H1 (cell line): ENCODE measurements around the gene DOCK3. TPM values are rescaled to one million over a fixed set of nuclear protein-coding genes. Genes with fewer than 3 reads are reported as not detected.

ENCODE experiments used
- CTCF ChIA-PET: fragments of 300-600 bp; sonication (Branson Sonifier 250); formaldehyde crosslinking; loops from one replicate; lab custom pipeline; 2021; ENCODE audit not compliant: partially characterized antibody; lab: Charles Lee
- POLR2A ChIA-PET: fragments of 300-600 bp; sonication (Branson Sonifier 250); formaldehyde crosslinking; loops from one replicate; lab custom pipeline; 2021; ENCODE audit warnings: inconsistent platforms; ENCODE audit not compliant: partially characterized antibody; lab: Charles Lee
- DNase-seq, 2 experiments: peaks; one replicate each; pipeline versions ENCODE4 v3.0.0 to v3.0.0-alpha.2; 2010 to 2022; ENCODE audit warnings: low spot score in 2 of 2, low read depth in 1 of 2, mixed read lengths in 1 of 2
- FAIRE-seq: peaks from 2 replicates; lab custom pipeline; 2011; peaks lifted over from hg19 to GRCh38; lab: Jason Lieb, UNC
- H2AFZ ChIP-seq: 2 replicates; pipeline ENCODE4 v1.8.1; 2012; ENCODE audit warnings: low read length, inconsistent platforms
- H2AK5ac ChIP-seq: 2 replicates; pipeline ENCODE4 v1.6.1; 2013; ENCODE audit warnings: low read depth, low read length
- H2BK120ac ChIP-seq: replicated peaks from 2 replicates; pipeline ENCODE3; 2013; ENCODE audit warnings: low read depth, low read length, inconsistent platforms
- H2BK12ac ChIP-seq: 2 replicates; pipeline ENCODE4 v1.6.1; 2013; ENCODE audit warnings: low read depth, low read length
- H2BK15ac ChIP-seq: 2 replicates; pipeline ENCODE4 v1.6.1; 2013; ENCODE audit warnings: low read length
- H2BK20ac ChIP-seq: 2 replicates; pipeline ENCODE4 v1.6.1; 2013; ENCODE audit warnings: low read length
- H2BK5ac ChIP-seq: 2 replicates; pipeline ENCODE4 v1.6.1; 2013; ENCODE audit warnings: low read depth, low read length
- H3K14ac ChIP-seq: 2 replicates; pipeline ENCODE4 v1.6.1; 2013; ENCODE audit warnings: inconsistent platforms; ENCODE audit not compliant: insufficient read length
- H3K18ac ChIP-seq: 2 replicates; pipeline ENCODE4 v1.6.1; 2013; ENCODE audit warnings: low read length; ENCODE audit errors: extremely low read depth
- H3K23ac ChIP-seq: 2 replicates; pipeline ENCODE4 v1.6.1; 2013; ENCODE audit warnings: inconsistent platforms; ENCODE audit not compliant: insufficient read length
- H3K23me2 ChIP-seq: 2 replicates; pipeline ENCODE4 v1.6.1; 2013; ENCODE audit warnings: low read depth, low read length
- H3K27ac ChIP-seq: 2 replicates; pipeline ENCODE4 v1.6.1; 2011; ENCODE audit warnings: low read depth, low read length, inconsistent platforms
- H3K27me3 ChIP-seq, 4 experiments: replicated peaks in 1 of 4; 1 replicate in 1 of 4; 2 replicates in 3 of 4; pipeline versions ENCODE4 v1.6.1 to v1.8.1; 2011 to 2013; ENCODE audit warnings: low read length in 3 of 4, mild to moderate bottlenecking in 3 of 4, inconsistent platforms in 2 of 4, mixed read lengths in 2 of 4, moderate library complexity in 1 of 4; ENCODE audit not compliant: control insufficient read depth in 3 of 4, insufficient read depth in 3 of 4; ENCODE audit errors: extremely low read depth in 1 of 4
- H3K36me3 ChIP-seq, 4 experiments: 2 replicates each; pipeline versions ENCODE4 v1.6.1 to v1.8.1; 2011 to 2013; ENCODE audit warnings: mild to moderate bottlenecking in 4 of 4, low read length in 3 of 4, moderate library complexity in 2 of 4, control low read depth in 1 of 4, inconsistent platforms in 1 of 4; ENCODE audit not compliant: insufficient read depth in 4 of 4, control insufficient read depth in 2 of 4
- H3K4ac ChIP-seq: replicated peaks from 2 replicates; pipeline ENCODE3; 2013; ENCODE audit warnings: low read length, low read depth, mixed read lengths, inconsistent platforms; ENCODE audit not compliant: insufficient read length
- H3K4me1 ChIP-seq, 4 experiments: replicated peaks in 1 of 4; 1 replicate in 1 of 4; 2 replicates in 3 of 4; pipeline versions ENCODE4 v1.6.1 to v1.8.1; 2011 to 2013; ENCODE audit warnings: low read length in 3 of 4, inconsistent platforms in 2 of 4, mixed read lengths in 1 of 4; ENCODE audit not compliant: insufficient read depth in 4 of 4, control insufficient read depth in 3 of 4
- H3K4me2 ChIP-seq, 2 experiments: 2 replicates each; pipeline versions ENCODE4 v1.6.1 to v1.8.1; 2011 to 2013; ENCODE audit warnings: low read depth in 2 of 2, low read length in 2 of 2, control low read depth in 1 of 2, inconsistent platforms in 1 of 2, mild to moderate bottlenecking in 1 of 2; ENCODE audit not compliant: insufficient read depth in 1 of 2
- H3K4me3 ChIP-seq, 4 experiments: fragments of 200-600, 300-600 bp in 1 of 4; sonication (generic), shearing (Covaris generic), sonication (Bioruptor Twin) in 1 of 4; 2 replicates each; pipeline versions ENCODE4 v1.5.1 to v1.8.1; 2011 to 2016; ENCODE audit warnings: low read length in 4 of 4, low read depth in 3 of 4, control low read depth in 2 of 4, inconsistent platforms in 2 of 4, mild to moderate bottlenecking in 2 of 4, mixed read lengths in 1 of 4, moderate library complexity in 1 of 4; ENCODE audit not compliant: insufficient read depth in 2 of 4; ENCODE audit errors: extremely low read depth in 1 of 4
- H3K56ac ChIP-seq: replicated peaks from 2 replicates; pipeline ENCODE3; 2013; ENCODE audit warnings: low read depth, mild to moderate bottlenecking, mixed read lengths, low read length, inconsistent platforms; ENCODE audit not compliant: insufficient read length
- H3K79me1 ChIP-seq: 2 replicates; pipeline ENCODE4 v1.6.1; 2013; ENCODE audit warnings: low read depth, low read length, control low read depth
- H3K79me2 ChIP-seq, 2 experiments: 2 replicates each; pipeline versions ENCODE4 v1.6.1 to v1.8.1; 2012 to 2013; ENCODE audit warnings: low read length in 2 of 2, mild to moderate bottlenecking in 2 of 2, inconsistent platforms in 1 of 2; ENCODE audit not compliant: insufficient read depth in 2 of 2, control insufficient read depth in 1 of 2
- H3K9ac ChIP-seq, 4 experiments: replicated peaks in 1 of 4; 1 replicate in 1 of 4; 2 replicates in 3 of 4; pipeline versions ENCODE4 v1.6.1 to v1.8.1; 2011 to 2013; ENCODE audit warnings: low read depth in 3 of 4, low read length in 3 of 4, control low read depth in 2 of 4, mild to moderate bottlenecking in 2 of 4, moderate library complexity in 2 of 4, inconsistent platforms in 1 of 4; ENCODE audit errors: extremely low read depth in 1 of 4
- H3K9me3 ChIP-seq, 2 experiments: 2 replicates each; pipeline versions ENCODE4 v1.6.1 to v1.8.1; 2012 to 2013; ENCODE audit warnings: mild to moderate bottlenecking in 2 of 2, moderate library complexity in 2 of 2, control low read depth in 1 of 2, inconsistent platforms in 1 of 2, low read depth in 1 of 2, low read length in 1 of 2, mixed read lengths in 1 of 2; ENCODE audit not compliant: insufficient read depth in 2 of 2
- H4K20me1 ChIP-seq, 2 experiments: replicated peaks in 1 of 2; 2 replicates each; pipeline versions ENCODE3 to v1.8.1; 2011 to 2013; ENCODE audit warnings: inconsistent platforms in 2 of 2, low read length in 2 of 2, mild to moderate bottlenecking in 1 of 2; ENCODE audit not compliant: insufficient read depth in 2 of 2, control insufficient read depth in 1 of 2
- H4K5ac ChIP-seq: 2 replicates; pipeline ENCODE4 v1.6.1; 2013; ENCODE audit warnings: low read length, low read depth, mixed read lengths, inconsistent platforms; ENCODE audit not compliant: insufficient read length
- H4K8ac ChIP-seq: 2 replicates; pipeline ENCODE4 v1.8.0; 2013; ENCODE audit warnings: mild to moderate bottlenecking, moderate library complexity, low read length, inconsistent platforms; ENCODE audit not compliant: insufficient read depth; ENCODE audit errors: extremely low read depth
- H4K91ac ChIP-seq: replicated peaks from 2 replicates; pipeline ENCODE3; 2013; ENCODE audit warnings: low read length, mixed read lengths, inconsistent platforms; ENCODE audit not compliant: insufficient read length
- RNF2 ChIP-seq: fragments of 200-900, 300-1000 bp; sonication (generic); IDR thresholded peaks from 2 replicates; pipeline ENCODE4 v1.7.1; 2016; ENCODE audit warnings: borderline replicate concordance, low read depth, mild to moderate bottlenecking, antibody characterized with exemption, low read length; ENCODE audit not compliant: poor library complexity, severe bottlenecking; ENCODE audit errors: missing control alignments
- RXRA ChIP-seq: IDR thresholded peaks from 2 replicates; pipeline ENCODE4 v1.6.1; 2011; ENCODE audit warnings: low read depth, mild to moderate bottlenecking, low read length, moderate library complexity; ENCODE audit not compliant: insufficient read depth
- WGBS, 2 experiments: shearing (Covaris generic) in 1 of 2; methylation state at CpG; one replicate each; pipeline versions ENCODE4 v1.1.6 to v1.1.7; 2013 to 2015; ENCODE audit warnings: low lambda C conversion rate in 2 of 2, mixed read lengths in 2 of 2, inconsistent platforms in 1 of 2, low coverage in 1 of 2, missing lambda C conversion rate in 1 of 2; ENCODE audit not compliant: insufficient replicate concordance in 2 of 2, insufficient coverage in 1 of 2, insufficient read length in 1 of 2; ENCODE audit errors: extremely low coverage in 1 of 2, missing lambda C conversion rate in 1 of 2; 5-methylcytosine and 5-hydroxymethylcytosine counted together
- polyA plus RNA-seq, 7 experiments: library from polyadenylated mRNA; depleted of rRNA in 3 of 7; stranded (reverse) in 5 of 7; unstranded in 2 of 7; fragments of >200 nt in 5 of 7; fragments of 200-250 nt in 2 of 7; gene quantifications; 1 replicate in 5 of 7; 2 replicates in 1 of 7; 4 replicates in 1 of 7; pipeline versions ENCODE4 v1.2.1 to v1.2.3, GENCODE V29; 2011 to 2013; ENCODE audit warnings: missing spikeins in 2 of 7, mixed read lengths in 2 of 7
- total RNA-seq: library from RNA; stranded (reverse); fragmentation: NEBNext Ultra II Directional; extraction: Animal tissue kit (Norgen Biotek cat#: 25700); gene quantifications from 2 replicates; pipeline ENCODE4 v1.2.1, GENCODE V29; 2021

Gene DOCK3
- total and polyA plus RNA-seq, 2 of the 8 experiments (the other 6 are each of a cell fraction or from before 2014, with no cell fraction given), result 2.7 to 5.0 TPM

DNA sequence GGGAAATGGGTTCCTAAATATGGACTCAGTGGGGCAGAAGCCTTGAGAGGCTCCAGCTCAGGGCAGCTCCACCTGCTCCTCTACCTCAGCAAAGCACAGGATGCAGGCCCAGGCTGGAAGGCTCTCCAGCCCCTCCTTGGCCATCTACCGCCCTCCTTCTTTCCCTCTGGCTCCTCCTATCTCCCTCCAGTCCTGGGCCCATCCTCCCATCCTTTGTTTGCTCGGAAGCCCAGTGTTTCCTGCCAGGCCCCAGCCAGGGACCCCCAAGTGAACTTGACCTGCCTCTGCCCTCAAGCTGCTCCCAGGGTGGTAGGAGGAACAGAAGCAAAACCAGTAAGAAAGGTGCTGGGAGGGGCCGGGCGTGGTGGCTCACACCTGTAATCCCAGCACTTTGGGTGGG is 37.7 kb upstream of the DOCK3 start:
- no peak overlapping the region for H3K4me2 ChIP-seq
- CTCF ChIA-PET, result interaction anchor here (1.2 to 63.8 kb wide), 3 partner anchors 13 to 127 kb away, joined by 3 to 1262 read pairs (median 1262); partner anchors contain the start of genes CISH, DOCK3 and MAPKAPK3

More for the DNA sequence above, 37.7 kb upstream of the DOCK3 start:
- no peak overlapping the region for H2BK120ac ChIP-seq
- H3K56ac ChIP-seq, result no peak overlapping the region
- H3K4me1 ChIP-seq, result peaks cover 2 to 15% (median 8%) of the 10 kb centered on the region in 4 experiments; a peak in 6 of 7 replicates
- H3K27me3 ChIP-seq, result no peaks in the 10 kb centered on the region
- 0 out of 2 replicates have a peak, but pooled peaks cover 1% of the 10 kb centered on the region for H3K23me2 ChIP-seq
- no peak overlapping the region for H4K5ac ChIP-seq
- peaks cover 3 to 19% of the 10 kb centered on the region in 2 experiments for H4K20me1 ChIP-seq
- no peak overlapping the region for H3K23ac ChIP-seq
- H3K4me3 ChIP-seq, result no peak overlapping the region
- H3K9ac ChIP-seq, result no peak overlapping the region
- POLR2A ChIA-PET, result interaction anchor here (0.9 to 1.1 kb wide), 3 partner anchors 11 to 288 kb away, joined by 3 read pairs; no protein-coding TSS in a partner anchor
- no peak overlapping the region for H2AFZ ChIP-seq
- H3K79me2 ChIP-seq, result peaks cover 0 to 12% of the 10 kb centered on the region in 2 experiments; a peak in 1 of 4 replicates
- no peak overlapping the region for H2BK5ac ChIP-seq
- H3K9me3 ChIP-seq, result no peaks in the 10 kb centered on the region
- no peak overlapping the region for H3K18ac ChIP-seq
- H3K4ac ChIP-seq, result no peak overlapping the region
- peak; percentile 96 for TF ChIP-seq RXRA
- TF ChIP-seq RNF2, result no peak
- TF ChIP-seq, all 59 proteins: peak for 1
- Histone ChIP-seq H3K14ac (no peak overlapping the region), H3K27ac (no peak overlapping the region), H2AK5ac (no peak overlapping the region), H4K8ac (no peak overlapping the region), H2BK12ac (no peak overlapping the region), H3K36me3 (peaks cover 0 to 11% (median 0%) of the 10 kb centered on the region in 4 experiments; a peak in 2 of 8 replicates), H2BK20ac (no peak overlapping the region), H2BK15ac (no peak overlapping the region), H4K91ac (no peak overlapping the region), H3K79me1 (peaks cover 16% of the 10 kb centered on the region; the same call in 1 of the 2 replicates)
- DNase-seq (no peak), FAIRE-seq (no peak)
- WGBS, 2 experiments, result 55% methylated on average over 4 of the region's 4 CpGs; no CpG with 5 or more reads in 1 of the 2 experiments
